Loucy (cell line): Measurements from ENCODE around the gene HGD.

Experiments
- H2AFZ ChIP-seq: fragments of 200-600 bp; sonication (generic); 2 replicates; pipeline ENCODE4 v1.6.0; 2016; ENCODE audit warnings: antibody characterized with exemption, mild to moderate bottlenecking, low read length, moderate library complexity
- H3F3A ChIP-seq: fragments of 200-600 bp; 2 replicates; pipeline ENCODE4 v1.6.0; 2016; ENCODE audit warnings: antibody characterized with exemption, low read depth, mild to moderate bottlenecking
- H3K27me3 ChIP-seq: fragments of 200-600 bp; sonication (generic); 2 replicates; pipeline ENCODE4 v1.6.1; 2014; ENCODE audit warnings: low read length, mild to moderate bottlenecking; ENCODE audit not compliant: insufficient read depth, poor library complexity, severe bottlenecking
- H3K36me3 ChIP-seq: fragments of 200-600 bp; sonication (generic); 2 replicates; pipeline ENCODE4 v1.6.1; 2016; ENCODE audit warnings: low read length; ENCODE audit not compliant: insufficient read depth
- H3K4me1 ChIP-seq: fragments of 200-600 bp; sonication (generic); 2 replicates; pipeline ENCODE4 v1.5.1; 2014; ENCODE audit warnings: low read length, mild to moderate bottlenecking; ENCODE audit not compliant: insufficient read depth, poor library complexity, severe bottlenecking
- H3K4me2 ChIP-seq: fragments of 200-600 bp; sonication (generic); 2 replicates; pipeline ENCODE4 v1.6.0; 2014; ENCODE audit warnings: antibody characterized with exemption, low read length, low read depth, mild to moderate bottlenecking; ENCODE audit not compliant: poor library complexity, severe bottlenecking
- H3K4me3 ChIP-seq: fragments of 200-600 bp; sonication (generic); 2 replicates; pipeline ENCODE4 v1.5.1; 2014; ENCODE audit warnings: low read length, mild to moderate bottlenecking, mixed read lengths; ENCODE audit not compliant: poor library complexity, severe bottlenecking
- H3K79me2 ChIP-seq: fragments of 200-600 bp; sonication (generic); 2 replicates; pipeline ENCODE4 v1.6.1; 2014; ENCODE audit warnings: low read length; ENCODE audit not compliant: insufficient read depth
- H3K9ac ChIP-seq: fragments of 200-600 bp; sonication (generic); 2 replicates; pipeline ENCODE4 v1.6.0; 2014; ENCODE audit warnings: mild to moderate bottlenecking, low read depth, low read length, moderate library complexity; ENCODE audit not compliant: poor library complexity, severe bottlenecking
- H3K9me2 ChIP-seq: fragments of 200-600 bp; sonication (generic); replicated peaks from 2 replicates; pipeline ENCODE4 v1.6.1; 2016; ENCODE audit warnings: low read depth, low read length, mixed read lengths
- H3K9me3 ChIP-seq: fragments of 200-600 bp; sonication (generic); 2 replicates; pipeline ENCODE4 v1.6.1; 2014; ENCODE audit warnings: mild to moderate bottlenecking, antibody characterized with exemption, low read length, low read depth; ENCODE audit not compliant: insufficient read depth
- H4K20me1 ChIP-seq: fragments of 200-600 bp; sonication (generic); 2 replicates; pipeline ENCODE4 v1.6.0; 2014; ENCODE audit warnings: antibody characterized with exemption, low read length, mild to moderate bottlenecking; ENCODE audit not compliant: insufficient read depth, poor library complexity, severe bottlenecking
- CTCF ChIP-seq: fragments of 200-600 bp; sonication (generic); conservative IDR thresholded peaks from 2 replicates; pipeline ENCODE4 v1.5.1; 2014; ENCODE audit warnings: mild to moderate bottlenecking, antibody characterized with exemption, low read length
- EZH2phosphoT487 ChIP-seq: fragments of 200-600 bp; IDR thresholded peaks from 2 replicates; pipeline ENCODE4 v1.6.1; 2018; ENCODE audit warnings: antibody characterized with exemption, mild to moderate bottlenecking, moderate library complexity, borderline replicate concordance

Gene HGD

GRCh38 chr3:120706950-120707349 is 24.9 kb upstream of the HGD start:
- Histone ChIP-seq H3F3A (no peaks in the 10 kb centered on the region), H3K9me2 (no peaks in the 10 kb centered on the region), H3K27me3 (no peaks in the 10 kb centered on the region), H3K36me3 (peaks cover 7% of the 10 kb centered on the region; the same call in 1 of the 2 replicates), H3K9me3 (no peaks in the 10 kb centered on the region), H2AFZ (no peak overlapping the region), H3K4me3 (no peak overlapping the region), H4K20me1 (no peaks in the 10 kb centered on the region), H3K9ac (no peak overlapping the region), H3K4me1 (no peaks in the 10 kb centered on the region), H3K79me2 (no peaks in the 10 kb centered on the region), H3K4me2 (no peak overlapping the region)
- TF ChIP-seq EZH2phosphoT487 (no peak), CTCF (no peak)

GRCh38 chr3:120705884-120706582 is 24.0 kb upstream of the HGD start:
- no peak overlapping the region for H3K4me2 ChIP-seq
- H4K20me1 ChIP-seq, result no peaks in the 10 kb centered on the region
- no peaks in the 10 kb centered on the region for H3K9me2 ChIP-seq
- H3K27me3 ChIP-seq, result no peaks in the 10 kb centered on the region
- H3K4me1 ChIP-seq, result no peaks in the 10 kb centered on the region
- no peaks in the 10 kb centered on the region for H3K79me2 ChIP-seq
- no peak overlapping the region for H3K4me3 ChIP-seq
- TF ChIP-seq EZH2phosphoT487 (no peak), CTCF (no peak)
- no peak overlapping the region for H2AFZ ChIP-seq
- peaks cover 7% of the 10 kb centered on the region; the same call in 1 of the 2 replicates for H3K36me3 ChIP-seq
- no peaks in the 10 kb centered on the region for H3F3A ChIP-seq
- no peaks in the 10 kb centered on the region for H3K9me3 ChIP-seq
- no peak overlapping the region for H3K9ac ChIP-seq

- TF ChIP-seq EZH2phosphoT487, result no peak
- no peak for TF ChIP-seq CTCF
- H3K9me2 ChIP-seq, result no peaks in the 10 kb centered on the region
- H3K4me1 ChIP-seq, result no peaks in the 10 kb centered on the region
- H3K36me3 ChIP-seq, result peaks cover 8% of the 10 kb centered on the region; the same call in 1 of the 2 replicates
- H3F3A ChIP-seq, result no peaks in the 10 kb centered on the region
- H3K79me2 ChIP-seq, result no peaks in the 10 kb centered on the region
- H3K4me2 ChIP-seq, result no peak overlapping the region
- H3K9me3 ChIP-seq, result no peaks in the 10 kb centered on the region
- no peaks in the 10 kb centered on the region for H3K27me3 ChIP-seq
- no peak overlapping the region for H3K9ac ChIP-seq
- no peaks in the 10 kb centered on the region for H4K20me1 ChIP-seq
- H3K4me3 ChIP-seq, result no peak overlapping the region
- H2AFZ ChIP-seq, result no peak overlapping the region
Observed at GRCh38 chr3:120699333-120699732, 17.3 kb upstream of the HGD start.
